Naive thymus-derived CD8-positive, alpha-beta T cell (primary cell): ENCODE results near the gene EEF1A2. TPM values are rescaled to one million over a fixed set of nuclear protein-coding genes. Genes with fewer than 3 reads are reported as not detected.

Experiments
- ATAC-seq, 2 donors: fragments of 150-1000 bp; cut with Tn5 transposase in 1 of 2; sonication (Bioruptor Pico), chemical (Tn5 transposase) in 1 of 2; 1 replicate in 1 of 2; 2 replicates in 1 of 2; pipeline ENCODE4 v1.10.0; 2021; ENCODE audit warnings: mild to moderate bottlenecking in 2 of 2, moderate library complexity in 2 of 2
- POLR2A ChIA-PET: fragments of 350-600 bp; sonication (Branson Sonifier 250); formaldehyde crosslinking; loops from one replicate; lab custom pipeline; 2021; ENCODE audit warnings: antibody characterized with exemption; lab: Charles Lee
- DNase-seq, 10 donors: peaks; one replicate each; pipeline versions ENCODE4 v3.0.0 to v3.0.0-alpha.2; 2020 to 2022
- H3K27ac Mint-ChIP-seq, 10 donors: one replicate each; pipeline ENCODE4 v1.8.0; 2020 to 2022; ENCODE audit warnings: mild to moderate bottlenecking in 10 of 10, mixed read lengths in 10 of 10, moderate library complexity in 4 of 10, inconsistent platforms in 1 of 10
- H3K27me3 Mint-ChIP-seq, 5 donors: one replicate each; pipeline ENCODE4 v1.8.0; 2021 to 2022; ENCODE audit warnings: mixed read lengths in 5 of 5
- H3K36me3 Mint-ChIP-seq, 3 donors: one replicate each; pipeline ENCODE4 v1.8.0; 2020 to 2022; ENCODE audit warnings: mixed read lengths in 3 of 3, mild to moderate bottlenecking in 2 of 3, inconsistent platforms in 1 of 3
- H3K4me1 Mint-ChIP-seq, 4 donors: one replicate each; pipeline ENCODE4 v1.8.0; 2021 to 2022; ENCODE audit warnings: mixed read lengths in 4 of 4
- H3K4me3 Mint-ChIP-seq, 10 donors: one replicate each; pipeline ENCODE4 v1.8.0; 2020 to 2022; ENCODE audit warnings: mild to moderate bottlenecking in 10 of 10, mixed read lengths in 10 of 10, moderate library complexity in 6 of 10, inconsistent platforms in 1 of 10
- H3K9me3 Mint-ChIP-seq, 9 donors: one replicate each; pipeline ENCODE4 v1.8.0; 2020 to 2022; ENCODE audit warnings: mixed read lengths in 9 of 9, mild to moderate bottlenecking in 3 of 9, inconsistent platforms in 1 of 9, moderate library complexity in 1 of 9
- polyA plus RNA-seq, 3 donors: library from polyadenylated mRNA; unstranded; fragments of 300-500 nt; fragmentation: Illumina TruSeq; gene quantifications; one replicate each; pipeline ENCODE4 v1.2.3, GENCODE V29; 2021
- total RNA-seq, 8 experiments: library from RNA in 2 of 8; stranded (reverse) in 2 of 8; gene quantifications; one replicate each; pipeline ENCODE4 v1.2.3 and lab custom pipeline; 2021 to 2026

Gene EEF1A2
- total and polyA plus RNA-seq, 5 experiments from 2014 or later: 0.16 to 0.18 TPM; not detected in 3

DNA sequence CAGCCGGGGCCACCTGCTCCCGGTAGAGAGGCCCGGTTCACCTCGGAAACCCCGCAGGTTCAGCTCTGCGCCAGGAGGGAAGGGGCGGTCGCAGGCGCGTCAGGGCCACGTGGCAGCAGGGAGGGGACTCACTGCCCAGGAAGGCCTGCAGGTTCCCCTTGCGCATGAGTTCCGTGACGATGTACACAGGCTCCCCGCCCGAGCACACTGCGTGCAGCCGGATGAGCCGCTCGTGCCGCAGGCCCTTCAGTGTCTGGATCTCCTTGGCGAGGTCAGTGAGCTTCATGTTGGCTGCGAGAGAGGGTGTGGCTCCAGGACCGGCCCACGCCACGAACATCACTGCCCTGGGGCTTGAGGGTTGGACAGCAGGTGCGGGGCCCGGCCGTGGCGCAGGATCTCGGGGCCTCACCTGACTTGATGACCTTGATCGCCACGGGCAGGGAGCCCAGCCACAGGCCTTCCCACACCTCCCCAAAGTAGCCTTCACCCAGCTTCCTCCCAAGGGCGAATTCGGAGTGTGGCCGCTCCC, 43.2 kb upstream of the EEF1A2 start:
- POLR2A ChIA-PET: interaction anchor here (0.9 to 1.7 kb wide), 3 partner anchors 10 to 439 kb away, joined by 3 to 5 read pairs (median 4); partner anchors contain the start of gene HELZ2
- peaks cover 9 to 23% (median 16%) of the 10 kb centered on the region in 4 donors for H3K4me1 Mint-ChIP-seq

DNA sequence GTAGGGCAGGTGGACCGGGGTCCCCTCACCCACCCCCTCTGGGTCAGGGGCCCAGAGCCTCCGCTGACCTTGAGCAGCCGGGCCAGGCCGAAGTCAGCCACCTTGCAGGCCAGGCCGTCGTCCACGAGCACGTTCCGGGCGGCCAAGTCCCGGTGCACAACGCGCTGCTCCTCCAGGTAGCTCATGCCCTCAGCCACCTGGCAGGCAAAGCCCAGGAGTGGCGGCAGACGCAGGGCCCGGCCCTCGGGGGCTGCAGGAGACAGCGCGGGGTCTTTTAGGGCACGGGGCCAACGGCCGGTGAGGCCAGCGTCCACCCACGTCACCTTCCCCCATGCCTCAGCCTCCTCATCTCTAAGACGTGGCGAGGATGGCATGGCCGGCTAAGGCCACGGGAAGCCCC, 42.5 kb upstream of the EEF1A2 start:
- Mint-ChIP-seq H3K4me1 (peaks cover 11 to 30% (median 19%) of the 10 kb centered on the region in 4 donors), H3K4me3 (no peak overlapping the region), H3K9me3 (no peaks in the 10 kb centered on the region), H3K36me3 (no peaks in the 10 kb centered on the region), H3K27ac (no peak overlapping the region), H3K27me3 (no peaks in the 10 kb centered on the region)
- no peak for ATAC-seq
- POLR2A ChIA-PET: interaction anchor here (1.2 to 1.7 kb wide), 2 partner anchors 11 to 32 kb away, joined by 3 to 5 read pairs; partner anchors contain the start of gene HELZ2
- DNase-seq: no peak

More for the DNA sequence above, 43.2 kb upstream of the EEF1A2 start:
- H3K4me3 Mint-ChIP-seq: no peak overlapping the region
- DNase-seq: no peak
- H3K27ac Mint-ChIP-seq: no peak overlapping the region
- H3K27me3 Mint-ChIP-seq: peaks cover 0 to 2% (median 0%) of the 10 kb centered on the region in 5 donors
- H3K36me3 Mint-ChIP-seq: no peaks in the 10 kb centered on the region
- ATAC-seq: no peak
- no peaks in the 10 kb centered on the region for H3K9me3 Mint-ChIP-seq

DNA sequence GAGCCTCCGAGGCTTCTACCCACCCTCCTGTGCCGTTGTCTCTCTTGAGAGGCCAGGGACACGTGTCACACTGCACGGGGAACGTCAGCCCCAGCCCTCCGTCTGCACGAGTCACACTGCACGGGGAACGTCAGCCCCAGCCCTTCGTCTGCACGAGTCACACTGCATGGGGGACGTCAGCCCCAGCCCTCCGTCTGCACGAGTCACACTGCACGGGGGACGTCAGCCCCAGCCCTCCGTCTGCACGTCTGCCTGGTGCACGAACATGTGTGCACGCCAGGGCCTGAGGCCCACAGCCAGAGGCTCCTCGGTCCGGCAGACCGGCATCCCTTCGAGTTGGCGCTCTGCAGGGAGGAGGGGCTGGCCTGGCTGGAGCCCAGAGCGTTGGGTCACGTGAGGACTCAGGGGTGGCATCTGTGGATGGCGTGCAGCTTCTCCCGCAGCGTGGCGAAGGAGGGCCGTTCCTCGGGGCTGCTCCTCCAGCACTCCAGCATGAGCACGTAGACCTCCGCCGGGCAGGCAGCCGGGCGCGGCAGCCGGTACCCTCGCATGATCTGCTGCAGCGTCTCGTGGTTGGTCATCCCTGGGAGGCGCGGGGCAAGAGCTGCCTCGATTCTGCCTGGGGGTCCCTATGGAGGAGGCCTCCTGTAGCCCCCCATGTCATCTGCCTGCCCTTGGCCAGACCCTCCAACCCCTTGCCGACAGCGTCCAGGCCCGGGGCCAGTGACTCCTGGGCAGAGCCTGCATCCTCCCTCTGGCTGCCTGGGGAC, 41.7 kb upstream of the EEF1A2 start:
- DNase-seq (no peak), ATAC-seq (no peak)
- POLR2A ChIA-PET: interaction anchor here (1.5 to 4.6 kb wide), 2 partner anchors 12 to 101 kb away, joined by 6 to 26 read pairs; no protein-coding TSS in a partner anchor
- H3K9me3 Mint-ChIP-seq: no peaks in the 10 kb centered on the region
- no peaks in the 10 kb centered on the region for H3K27me3 Mint-ChIP-seq
- peaks cover 11 to 31% (median 21%) of the 10 kb centered on the region in 4 donors for H3K4me1 Mint-ChIP-seq
- no peak overlapping the region for H3K4me3 Mint-ChIP-seq
- H3K36me3 Mint-ChIP-seq: no peaks in the 10 kb centered on the region
- peak overlapping the region in 1 of 10 donors; percentile 71 for H3K27ac Mint-ChIP-seq

DNA sequence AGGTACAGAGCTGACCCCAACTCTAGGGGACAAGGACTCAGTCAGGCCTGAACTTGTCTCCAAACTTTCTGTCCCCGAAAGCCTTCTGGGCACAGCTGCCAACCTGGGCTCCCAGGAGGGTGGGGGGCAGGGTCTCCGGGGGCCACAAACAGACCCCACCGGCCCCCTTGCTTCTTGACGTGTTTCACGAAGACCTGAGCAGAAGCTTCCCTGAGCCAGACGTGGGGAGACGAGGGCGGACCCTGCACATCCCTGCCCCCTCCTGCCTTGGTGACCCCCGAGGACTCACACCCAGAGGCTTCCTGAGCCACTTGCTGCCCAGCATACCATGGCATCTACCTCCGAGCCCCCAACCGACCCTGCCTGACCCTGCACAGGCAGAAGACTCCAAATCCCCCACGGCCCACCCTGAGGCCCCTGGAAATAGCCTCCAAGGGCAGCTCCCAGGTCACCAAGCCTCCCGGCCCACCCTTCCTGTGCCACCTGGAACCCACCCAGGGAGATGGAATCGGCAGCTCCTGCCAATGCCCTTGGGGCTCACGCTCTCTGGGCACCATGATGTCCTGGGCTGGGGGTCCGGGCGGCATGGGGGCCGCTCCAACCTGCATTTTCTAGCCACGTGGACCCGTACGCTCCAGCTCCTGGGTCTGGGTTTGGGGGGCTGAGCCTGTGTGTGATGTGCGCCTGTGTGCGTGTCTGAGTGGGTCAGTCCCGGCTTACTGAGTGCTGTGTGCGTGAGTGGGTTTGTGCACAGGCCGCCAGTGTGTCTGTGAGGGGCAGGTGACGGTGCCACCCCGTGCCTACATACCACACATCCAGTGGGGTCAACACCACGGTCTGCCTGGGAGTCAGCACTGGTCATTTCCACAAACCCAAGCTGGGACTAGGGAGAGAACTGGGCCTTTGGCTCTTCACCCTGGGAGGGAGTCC, 40.8 kb upstream of the EEF1A2 start:
- peaks cover 8 to 25% (median 18%) of the 10 kb centered on the region in 4 donors for H3K4me1 Mint-ChIP-seq
- H3K27ac Mint-ChIP-seq: peak overlapping the region in 3 of 10 donors; percentile 45 to 71 (median 68)
- peak overlapping the region in 2 of 10 donors; percentile 18 to 63 for H3K4me3 Mint-ChIP-seq
- no peaks in the 10 kb centered on the region for H3K9me3 Mint-ChIP-seq
- DNase-seq (no peak), ATAC-seq (no peak)
- no peaks in the 10 kb centered on the region for H3K36me3 Mint-ChIP-seq
- H3K27me3 Mint-ChIP-seq: no peaks in the 10 kb centered on the region
- POLR2A ChIA-PET: interaction anchor here (0.8 to 11.6 kb wide), 9 partner anchors 11 to 324 kb away, joined by 3 to 174 read pairs (median 5); partner anchors contain the start of gene PPDPF

DNA sequence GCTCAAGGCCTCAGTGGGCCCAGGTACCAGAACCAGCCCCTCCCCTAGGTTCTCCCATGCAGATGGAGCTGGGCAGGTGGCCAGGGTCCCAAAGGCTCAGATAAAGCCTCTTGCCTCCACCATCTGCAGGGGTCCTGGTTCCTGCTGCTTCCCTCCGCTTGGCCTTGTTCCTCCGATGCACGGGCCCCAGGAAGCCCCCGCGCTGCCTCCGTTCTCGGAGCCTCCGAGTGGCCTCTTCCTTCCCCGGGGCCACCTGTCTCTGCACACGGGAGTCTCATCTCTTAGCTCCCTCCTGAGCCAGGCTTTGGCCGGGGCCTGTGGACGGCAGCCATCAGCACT, 40.2 kb upstream of the EEF1A2 start:
- H3K9me3 Mint-ChIP-seq: no peaks in the 10 kb centered on the region
- H3K27me3 Mint-ChIP-seq: no peaks in the 10 kb centered on the region
- no peaks in the 10 kb centered on the region for H3K36me3 Mint-ChIP-seq
- ATAC-seq (no peak), DNase-seq (no peak)
- peaks cover 8 to 25% (median 18%) of the 10 kb centered on the region in 4 donors for H3K4me1 Mint-ChIP-seq
- H3K4me3 Mint-ChIP-seq: peak overlapping the region in 2 of 10 donors; percentile 18 to 63
- POLR2A ChIA-PET: interaction anchor here (0.8 to 11.6 kb wide), 10 partner anchors 11 to 325 kb away, joined by 3 to 174 read pairs (median 6); partner anchors contain the start of genes PPDPF and RTEL1
- peak overlapping the region in 1 of 10 donors; percentile 45 for H3K27ac Mint-ChIP-seq

DNA sequence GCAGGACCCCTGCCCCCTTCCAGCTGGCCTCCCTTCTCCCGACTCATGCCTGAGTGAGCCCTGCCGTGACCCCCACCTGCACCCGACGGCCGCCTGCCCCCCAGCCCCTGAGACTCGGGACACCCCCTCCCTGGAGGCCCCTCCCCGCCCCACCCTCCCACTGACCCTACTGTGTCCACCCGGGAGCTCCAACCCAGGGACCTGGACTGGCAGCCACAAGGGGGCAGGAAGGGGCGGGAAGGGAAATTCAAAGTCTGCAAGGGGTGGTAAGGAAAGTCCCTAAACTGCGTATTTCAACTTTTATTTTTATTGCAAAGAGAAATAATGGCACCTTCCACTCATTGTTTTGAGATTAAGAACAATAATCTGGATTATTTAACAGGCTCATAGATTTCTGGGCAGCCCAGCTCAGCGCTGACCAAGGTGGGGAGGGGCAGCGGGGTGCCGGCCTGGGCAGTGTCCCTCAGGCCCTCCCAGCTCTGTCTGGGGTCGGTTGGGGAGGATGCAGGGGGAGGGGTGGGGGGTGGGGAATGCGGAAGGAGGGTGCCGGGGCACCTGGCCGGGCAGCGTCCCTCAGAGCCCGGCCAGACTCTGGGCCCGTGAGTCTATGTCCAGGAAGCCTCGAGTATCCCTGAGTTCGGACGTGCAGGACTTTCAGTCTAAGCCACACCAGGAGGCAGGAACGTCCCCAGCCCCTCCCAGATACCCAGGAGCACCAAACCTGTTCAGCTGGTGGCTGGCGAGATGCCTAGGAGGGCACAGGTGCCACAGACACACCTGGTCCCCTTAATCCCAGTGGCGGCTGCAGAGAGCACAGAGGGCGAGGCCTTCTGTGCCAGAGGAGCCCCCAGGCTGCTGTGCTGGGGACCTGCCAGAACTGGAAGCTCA, 39.6 kb upstream of the EEF1A2 start:
- Mint-ChIP-seq H3K27me3 (no peaks in the 10 kb centered on the region), H3K4me3 (peak overlapping the region; percentile 62 to 82 (median 71)), H3K4me1 (peaks cover 8 to 22% (median 15%) of the 10 kb centered on the region in 4 donors), H3K27ac (peak overlapping the region in 9 of 10 donors; percentile 31 to 93 (median 86)), H3K36me3 (no peaks in the 10 kb centered on the region), H3K9me3 (no peaks in the 10 kb centered on the region)
- peak; percentile 5 to 40 for ATAC-seq
- POLR2A ChIA-PET: interaction anchor here (0.6 to 11.6 kb wide), 29 partner anchors 8 to 442 kb away, joined by 3 to 174 read pairs (median 5); partner anchors contain the start of genes ARFRP1, GMEB2, LIME1 and PPDPF
- DNase-seq: peak in 7 of 10 donors; percentile 29 to 78 (median 57)

DNA sequence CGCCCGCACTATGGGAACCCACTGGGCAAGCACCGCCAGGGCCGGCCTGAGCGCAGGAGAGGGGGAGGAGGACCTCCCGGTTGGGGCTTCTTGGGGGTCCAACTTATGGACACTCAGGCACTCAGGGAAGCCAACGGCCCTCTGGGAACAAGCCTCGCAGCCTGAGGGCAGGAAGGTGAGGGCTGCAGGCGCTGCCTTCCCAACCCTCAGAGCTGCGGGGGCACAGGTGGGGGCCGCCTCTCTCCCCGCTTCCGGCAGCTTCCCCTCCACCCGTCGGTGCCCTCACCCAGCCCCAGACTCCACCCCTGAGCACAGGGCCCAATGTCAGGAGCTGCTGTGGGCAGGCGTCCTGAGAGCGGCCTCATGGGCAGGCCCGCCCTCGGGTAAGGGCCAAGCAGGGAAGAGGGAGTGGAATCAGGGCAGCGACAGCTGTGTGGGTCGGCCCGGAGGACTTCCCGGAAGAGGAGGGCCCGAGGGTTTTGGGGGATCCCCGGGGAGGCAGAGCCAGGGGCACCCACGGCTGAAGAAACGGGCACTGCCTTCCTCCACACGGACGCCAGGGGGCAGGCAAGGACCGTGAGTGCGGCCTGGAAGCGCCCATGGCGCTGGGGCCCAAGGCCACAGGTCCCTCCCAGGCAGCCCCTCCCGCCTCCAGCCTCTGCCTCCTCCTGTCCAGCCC, 38.8 kb upstream of the EEF1A2 start:
- H3K4me3 Mint-ChIP-seq: peak overlapping the region; percentile 62 to 82 (median 71)

DNA sequence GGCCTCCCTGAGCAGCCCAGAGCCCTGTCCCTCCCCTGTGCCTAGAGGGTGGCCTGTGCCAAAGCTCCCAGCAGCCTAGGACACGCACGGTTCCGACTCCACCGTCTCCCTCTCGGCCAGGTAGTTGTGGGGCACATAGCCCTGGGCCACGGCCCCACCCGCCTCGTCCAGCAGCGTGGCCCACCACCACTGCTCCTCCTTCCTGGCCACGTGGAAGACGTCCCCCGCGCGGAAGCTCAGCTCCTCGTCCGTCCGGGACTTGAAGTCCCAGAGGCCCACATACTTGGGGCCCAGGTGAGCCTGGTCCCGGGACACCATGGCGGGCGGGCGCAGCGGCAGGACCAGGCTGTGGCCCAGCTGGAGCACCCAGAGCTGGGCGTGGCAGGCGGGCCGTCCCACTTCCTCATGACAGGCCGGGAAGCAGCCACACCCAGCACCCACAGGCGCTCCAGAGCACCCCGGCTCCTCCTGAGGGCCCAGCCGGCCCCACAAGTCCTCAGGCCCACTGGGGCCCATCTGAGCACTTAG, 38.2 kb upstream of the EEF1A2 start, which contains the start of gene PTK6:
TSS of gene PTK6 (minus strand) at position 380 of the 528 bp plus-strand sequence. CDS start at position 318, 62 bp downstream.
- peak in 3 of 10 donors; percentile 15 to 60 (median 15) for DNase-seq
- Mint-ChIP-seq H3K36me3 (no peaks in the 10 kb centered on the region), H3K27me3 (no peaks in the 10 kb centered on the region), H3K4me1 (peaks cover 10 to 22% (median 16%) of the 10 kb centered on the region in 4 donors), H3K4me3 (peak within 1 kb of the TSS; percentile 62 to 82 (median 74)), H3K27ac (peak within 1 kb of the TSS; percentile 46 to 93 (median 85)), H3K9me3 (no peaks in the 10 kb centered on the region)
- ATAC-seq: no peak
- POLR2A ChIA-PET: interaction anchor here (0.7 to 11.6 kb wide), 25 partner anchors 8 to 443 kb away, joined by 3 to 174 read pairs (median 4); partner anchors contain the start of genes ARFRP1, GMEB2, HELZ2 and LIME1

More for the DNA sequence above, 38.8 kb upstream of the EEF1A2 start:
- Mint-ChIP-seq H3K36me3 (no peaks in the 10 kb centered on the region), H3K27ac (peak overlapping the region in 9 of 10 donors; percentile 31 to 93 (median 86)), H3K4me1 (peaks cover 8 to 22% (median 15%) of the 10 kb centered on the region in 4 donors), H3K9me3 (no peaks in the 10 kb centered on the region), H3K27me3 (no peaks in the 10 kb centered on the region)
- peak; percentile 86 to 96 (median 93) for DNase-seq
- POLR2A ChIA-PET: interaction anchor here (0.6 to 11.6 kb wide), 28 partner anchors 9 to 443 kb away, joined by 3 to 174 read pairs (median 4); partner anchors contain the start of genes ARFRP1, GMEB2, HELZ2 and LIME1
- peak; percentile 91 for ATAC-seq

DNA sequence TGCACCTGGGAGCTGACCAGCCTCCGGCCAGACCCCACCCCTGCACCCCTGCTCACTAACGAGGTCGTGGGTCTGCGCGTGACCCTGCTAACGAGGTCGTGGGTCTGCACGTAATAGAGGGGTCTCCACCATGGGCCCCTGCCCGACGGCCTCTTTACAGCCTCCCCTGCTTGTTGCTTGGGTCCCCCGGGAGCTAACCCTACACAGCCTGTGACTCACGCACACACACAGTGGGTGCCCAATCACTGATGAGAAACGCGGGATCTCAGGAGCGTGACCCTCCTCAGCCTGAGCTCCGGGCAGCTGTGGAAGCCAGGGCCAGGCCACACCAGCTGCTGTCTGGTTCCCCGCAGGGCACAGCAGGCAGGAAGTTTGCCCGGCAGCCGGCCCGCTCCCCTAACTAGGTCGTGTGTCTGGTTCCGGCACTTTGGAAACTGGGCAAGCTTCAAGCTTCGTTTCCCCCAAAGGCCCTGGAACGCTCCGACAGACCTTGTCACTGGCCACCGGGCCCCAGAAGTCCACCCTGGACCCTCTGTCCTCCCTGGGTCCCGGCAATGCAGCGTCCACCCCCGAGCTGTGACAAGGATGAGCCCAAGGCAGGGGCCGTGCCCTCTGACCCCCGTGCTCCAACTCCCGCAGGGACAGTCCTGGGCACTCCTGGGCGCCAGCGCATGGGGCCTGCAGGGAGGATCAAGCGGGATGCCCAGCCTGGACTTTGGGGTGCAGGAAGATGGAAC, 37.5 kb upstream of the EEF1A2 start:
- H3K4me3 Mint-ChIP-seq: peak overlapping the region in 2 of 10 donors; percentile 38 to 64
- peaks cover 12 to 22% (median 17%) of the 10 kb centered on the region in 4 donors for H3K4me1 Mint-ChIP-seq
- no peak for ATAC-seq
- POLR2A ChIA-PET: interaction anchor here (0.7 to 11.6 kb wide), 15 partner anchors 7 to 444 kb away, joined by 3 to 174 read pairs (median 9); partner anchors contain the start of genes ARFRP1, GMEB2, PPDPF and PRPF6
- no peaks in the 10 kb centered on the region for H3K9me3 Mint-ChIP-seq
- H3K27me3 Mint-ChIP-seq: no peaks in the 10 kb centered on the region
- H3K27ac Mint-ChIP-seq: peak overlapping the region in 4 of 10 donors; percentile 43 to 66 (median 60)
- DNase-seq: peak in 2 of 10 donors; percentile 5 to 61
- no peaks in the 10 kb centered on the region for H3K36me3 Mint-ChIP-seq
